Measurements from ENCODE around the gene RDH5.

DNA sequence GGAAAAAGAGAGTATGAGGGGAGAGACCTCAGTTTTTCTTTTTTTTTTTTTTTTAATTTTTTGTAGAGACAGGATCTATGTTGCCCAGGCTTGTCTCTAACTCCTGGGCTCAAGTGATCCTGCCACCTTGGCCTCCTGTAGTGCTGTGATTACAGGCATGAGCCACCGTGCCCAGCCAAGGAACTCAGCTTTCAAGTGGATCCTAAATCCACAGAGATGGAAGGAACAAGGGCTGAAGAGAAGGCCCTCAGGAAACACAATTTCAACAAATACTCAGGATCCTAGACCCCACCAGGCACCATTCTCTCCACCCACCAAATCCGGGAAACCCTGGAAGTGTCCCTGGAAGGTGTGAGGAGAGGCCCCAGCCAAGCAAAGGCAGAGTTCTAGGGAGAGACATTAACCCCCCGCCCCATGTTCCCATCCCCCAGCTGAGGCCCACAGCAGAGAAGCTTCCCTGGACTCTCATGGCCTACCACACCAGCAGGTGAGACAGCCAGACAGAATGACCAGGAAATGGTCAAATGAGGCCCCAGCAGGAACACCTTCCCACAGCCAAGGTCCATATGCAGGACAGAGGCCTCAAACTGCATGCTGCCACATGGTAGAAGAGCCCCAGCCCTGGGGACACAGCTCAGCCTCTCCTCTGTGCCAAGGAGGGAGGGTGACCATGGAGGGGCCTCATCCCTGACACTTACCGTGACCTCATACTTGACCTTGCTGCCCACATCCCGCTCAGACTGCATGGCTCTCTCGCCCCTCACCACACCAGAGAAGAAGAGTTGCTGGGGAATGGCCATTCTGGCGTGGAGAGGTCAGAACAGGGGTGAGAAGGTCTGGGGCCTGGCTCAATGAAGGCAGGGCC lies 26.6 kb upstream of the RDH5 start:
- TF ChIP-seq CTCF (IDR thresholded peaks at IDR 0.05), result no peak
- TF ChIP-seq POLR2A (IDR thresholded peaks at IDR 0.05; ENCODE audit: low read depth), result no peak
- TF ChIP-seq EP300 (IDR thresholded peaks at IDR 0.05), result no peak
